ENCODE measurements around the gene NKX1-2.

The NKX1-2 gene

GRCh38 chr10:124450012-124450782 is at the start of gene NKX1-2:
TSS of gene NKX1-2 (minus strand) at chr10:124450035. CDS start at chr10:124449943, 92 bp downstream.
- no peak for DNase-seq

GRCh38 chr10:124498056-124498455 is 48.2 kb upstream of the NKX1-2 start:
- no peak for DNase-seq

GRCh38 chr10:124497196-124497881 is 47.5 kb upstream of the NKX1-2 start:
- DNase-seq, result no peak

- DNase-seq, result no peak
Measured at GRCh38 chr10:124496620-124497019, 46.8 kb upstream of the NKX1-2 start.

GRCh38 chr10:124496150-124496549 is 46.3 kb upstream of the NKX1-2 start:
- no peak for DNase-seq

DNA sequence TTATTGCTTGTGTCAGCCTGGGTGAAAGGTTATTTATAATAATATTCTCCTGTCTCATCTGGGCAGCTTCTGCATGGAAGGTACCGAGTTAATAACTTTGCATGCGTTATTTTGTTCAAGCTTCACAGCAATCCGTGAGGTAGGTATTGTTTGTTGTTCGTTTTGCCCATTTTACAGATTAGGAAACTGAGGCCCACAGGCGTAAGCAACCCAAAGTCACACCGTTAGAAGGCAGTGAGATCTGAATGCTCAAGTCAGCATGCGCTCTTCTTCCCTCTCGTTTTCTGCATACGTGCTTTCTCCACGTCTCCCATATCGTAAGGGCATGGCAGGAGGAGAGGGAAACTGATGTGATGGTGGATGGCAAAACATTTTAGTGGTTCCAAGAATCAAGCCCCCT is 45.9 kb upstream of the NKX1-2 start:
- DNase-seq, result no peak

DNA sequence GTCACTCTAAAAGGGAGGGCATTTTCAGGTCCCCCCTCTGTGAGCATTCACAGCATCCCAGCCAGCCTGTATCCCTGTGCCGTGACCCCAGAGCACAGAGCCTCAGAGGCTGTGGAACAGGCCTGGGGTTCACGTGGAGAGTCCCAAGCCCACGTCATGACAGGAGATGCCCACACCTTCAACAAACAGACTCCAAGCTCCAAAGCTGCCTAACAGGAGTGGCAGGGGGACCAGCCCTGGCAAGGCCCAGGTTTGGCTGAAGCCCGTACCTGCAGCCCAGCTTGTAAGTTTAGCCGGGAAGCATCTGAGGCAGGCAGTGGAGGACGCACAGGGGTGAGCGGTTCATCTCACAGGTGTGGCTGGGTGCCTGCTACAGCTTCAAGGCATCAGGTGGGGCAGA is 45.3 kb upstream of the NKX1-2 start:
- no peak for DNase-seq

DNA sequence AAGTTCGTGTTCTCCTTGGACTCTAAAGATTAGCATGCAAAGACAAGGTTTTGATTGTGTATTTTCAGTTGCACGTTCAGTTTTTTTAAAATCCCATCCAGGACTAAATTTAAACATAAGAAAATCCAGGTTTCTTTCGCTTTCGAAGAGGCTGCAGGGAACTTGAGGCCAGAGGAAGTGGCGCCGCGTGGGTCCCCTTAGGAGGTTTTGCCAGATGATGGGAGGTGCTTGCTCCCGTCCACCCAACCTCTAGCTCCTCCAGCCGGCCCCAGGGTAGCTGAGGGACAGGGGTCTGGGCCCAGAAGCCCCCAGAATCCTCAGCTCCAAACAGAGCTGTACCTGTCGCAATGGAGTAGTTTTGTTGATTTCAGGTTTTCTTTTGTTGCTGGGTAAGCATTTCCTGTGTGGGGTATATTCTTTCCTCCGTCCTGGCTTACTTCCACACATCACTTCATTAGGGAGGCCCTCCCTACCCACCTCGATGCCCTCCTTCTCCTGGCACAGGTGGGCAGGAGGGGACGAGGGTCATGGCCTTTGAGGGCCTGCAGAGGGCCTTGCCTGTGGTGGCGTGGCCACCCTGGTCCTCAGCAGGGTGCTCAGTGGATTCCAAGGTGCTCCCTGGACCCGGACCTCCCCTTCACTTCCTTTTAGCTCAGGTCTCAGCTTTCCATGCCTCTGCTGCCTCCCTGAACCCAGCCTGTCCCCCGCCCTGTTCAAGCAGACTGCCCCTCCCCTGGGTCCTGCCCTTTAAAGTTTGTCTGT is 44.4 kb upstream of the NKX1-2 start:
- no peak for DNase-seq

GRCh38 chr10:124493214-124493882 is 43.5 kb upstream of the NKX1-2 start:
- no peak for DNase-seq

DNA sequence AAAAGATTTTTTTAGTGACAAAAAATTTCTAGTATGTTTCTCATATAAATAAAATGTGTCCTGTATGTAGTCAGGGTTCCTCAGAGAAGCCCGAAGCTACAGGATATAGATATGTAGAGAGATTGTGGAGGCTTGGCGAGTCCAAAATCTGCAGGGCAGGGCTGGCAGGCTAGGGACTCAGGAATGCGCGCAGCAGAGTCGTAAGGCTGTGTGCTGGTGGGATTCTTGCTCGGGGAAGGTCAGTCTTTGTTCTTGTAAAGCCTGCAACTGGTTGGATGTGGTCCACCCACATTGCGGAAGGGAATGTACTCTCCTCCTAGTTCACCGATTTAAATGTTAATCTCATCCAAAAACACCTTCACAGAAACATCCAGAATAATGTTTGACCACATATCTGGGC is 42.4 kb upstream of the NKX1-2 start:
- no peak for DNase-seq

- no peak for DNase-seq
Measured at GRCh38 chr10:124491105-124491504, 41.3 kb upstream of the NKX1-2 start.

GRCh38 chr10:124486635-124487034 is 36.8 kb upstream of the NKX1-2 start:
- DNase-seq, result no peak

DNA sequence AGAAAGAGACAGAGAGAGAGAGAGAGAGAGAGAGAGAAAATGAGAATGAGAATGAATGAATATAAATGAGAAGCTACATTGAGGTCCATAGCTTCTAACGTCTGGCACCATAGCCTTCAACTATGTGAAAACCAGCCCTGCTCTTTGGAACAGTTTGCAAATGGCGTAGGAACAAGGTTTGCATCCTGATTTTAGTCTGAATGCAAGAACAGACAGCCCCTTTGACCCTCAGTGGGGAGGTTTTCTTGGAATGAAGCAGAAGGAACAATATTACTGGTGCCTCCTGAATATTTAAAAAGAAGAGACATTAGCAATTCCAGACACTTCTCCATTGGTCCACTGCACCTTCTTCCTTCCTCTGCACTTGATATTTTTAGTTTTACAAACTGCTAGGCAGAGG is 34.8 kb upstream of the NKX1-2 start:
- DNase-seq, result no peak

DNA sequence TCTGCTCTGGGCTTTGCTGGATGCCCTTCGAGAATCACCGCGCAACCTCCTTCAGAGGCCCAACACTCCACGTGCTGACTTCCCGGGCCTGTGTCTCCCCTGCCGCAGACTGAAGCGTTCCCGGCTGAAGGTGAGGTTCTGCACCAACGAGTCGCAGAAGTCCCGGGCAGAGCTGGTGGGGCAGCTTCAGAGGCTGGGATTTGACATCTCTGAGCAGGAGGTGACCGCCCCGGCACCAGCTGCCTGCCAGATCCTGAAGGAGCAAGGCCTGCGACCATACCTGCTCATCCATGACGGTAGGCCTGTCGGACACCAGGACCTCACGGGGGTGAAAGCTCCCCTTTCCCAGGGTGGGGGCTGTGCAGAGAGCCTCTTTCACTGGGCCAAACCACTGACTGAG is 34.2 kb upstream of the NKX1-2 start:
- no peak for DNase-seq

GRCh38 chr10:124482876-124483275 is 33.0 kb upstream of the NKX1-2 start:
- DNase-seq, result no peak

- DNase-seq, result no peak
Measured at GRCh38 chr10:124482236-124482800, 32.5 kb upstream of the NKX1-2 start.

DNA sequence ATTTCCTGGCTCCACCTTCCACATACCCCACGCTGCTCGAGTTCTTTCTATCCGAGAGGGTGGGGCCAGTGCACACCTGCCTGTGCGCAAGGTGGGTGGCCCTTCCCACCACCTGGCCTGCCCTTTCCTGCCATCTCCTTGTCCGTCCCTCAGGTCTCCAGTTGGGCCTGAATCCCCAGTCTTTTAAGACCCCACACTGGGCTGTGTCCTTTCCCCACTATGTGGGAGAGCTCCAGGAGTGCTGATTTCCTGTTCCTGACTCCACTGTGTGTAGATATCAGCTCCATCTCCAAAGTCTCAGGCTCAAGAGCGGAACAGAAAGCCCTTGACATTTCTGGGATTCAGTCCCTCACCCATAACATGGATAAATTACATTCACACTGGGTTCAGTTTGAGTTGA is 31.9 kb upstream of the NKX1-2 start:
- DNase-seq, result no peak

GRCh38 chr10:124480860-124481259 is 31.0 kb upstream of the NKX1-2 start:
- DNase-seq, result no peak

- no peak for DNase-seq
Measured at GRCh38 chr10:124478515-124478914, 28.7 kb upstream of the NKX1-2 start.

DNA sequence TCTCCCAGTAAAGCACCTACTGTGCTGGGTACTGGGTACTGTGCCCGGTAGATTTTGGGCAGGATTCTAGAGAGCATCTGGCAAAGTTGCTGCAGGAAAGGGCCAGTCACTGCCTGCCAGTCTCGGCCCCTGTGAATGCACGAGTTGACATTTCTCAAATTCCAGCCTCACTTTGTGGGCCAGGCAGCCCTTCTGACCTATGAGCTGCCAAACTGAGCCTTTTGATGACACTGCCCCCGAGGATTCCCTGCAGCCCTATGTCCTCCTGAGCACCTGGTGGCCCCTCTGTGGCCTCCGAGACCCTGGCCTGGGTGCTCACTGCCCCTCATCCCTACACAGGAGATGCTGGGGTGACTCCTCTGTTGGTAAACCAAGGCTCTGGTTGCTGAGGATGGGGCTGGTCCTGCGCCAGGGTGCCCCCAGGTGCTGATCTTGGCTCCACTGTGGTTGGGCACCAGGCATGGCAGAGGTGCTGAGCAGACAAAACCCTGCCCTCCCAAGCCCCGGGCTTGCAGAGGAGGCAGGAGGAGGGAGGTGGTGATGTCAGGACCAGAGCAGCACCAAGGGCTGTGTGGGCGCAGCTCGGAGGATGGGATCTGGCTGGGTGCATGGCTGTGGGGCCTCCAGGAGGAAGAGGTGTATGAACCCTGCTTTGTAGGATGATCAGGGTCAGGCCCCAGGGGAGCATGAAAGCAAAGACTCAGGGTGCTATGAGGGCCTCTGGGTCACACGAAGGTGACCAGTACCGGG is 28.0 kb upstream of the NKX1-2 start:
- DNase-seq, result no peak

GRCh38 chr10:124476043-124476725 is 26.3 kb upstream of the NKX1-2 start:
- DNase-seq, result no peak
